ENCODE results near the gene ENO1.

DNA sequence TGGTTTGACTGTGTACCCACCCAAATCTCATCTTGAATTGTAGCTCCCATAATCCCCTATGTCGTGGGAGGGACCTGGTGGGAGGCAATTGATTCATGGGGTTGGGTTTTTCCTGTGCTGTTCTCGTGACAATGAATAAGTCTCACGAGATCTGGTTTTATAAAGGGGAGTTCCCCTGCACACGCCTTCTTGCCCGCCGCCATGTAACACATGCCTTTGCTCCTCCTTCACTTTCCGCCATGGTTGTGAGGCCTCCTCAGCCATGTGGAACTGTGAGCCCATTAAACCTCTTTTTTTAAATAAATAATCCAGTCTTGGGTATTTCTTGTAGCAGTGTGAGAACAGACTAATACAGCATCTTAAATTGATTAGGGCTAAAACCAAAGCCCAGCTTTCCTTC lies 38.5 kb downstream of the ENO1 start:
- no peak for TF ChIP-seq ELF4 (IDR thresholded peaks at IDR 0.05)
- TF ChIP-seq FOXA1 (IDR thresholded peaks at IDR 0.05), result no peak
- TF ChIP-seq ARNT (IDR thresholded peaks at IDR 0.05), result no peak
- TF ChIP-seq ZNF384 (IDR thresholded peaks at IDR 0.05), result no peak
- TF ChIP-seq FOXK2 (IDR thresholded peaks at IDR 0.05), result no peak
- TF ChIP-seq HDGF (IDR thresholded peaks at IDR 0.05; ENCODE audit: borderline replicate concordance), result no peak
- no peak for TF ChIP-seq SUZ12 (IDR thresholded peaks at IDR 0.05)
- TF ChIP-seq BHLHE40 (IDR thresholded peaks at IDR 0.05; ENCODE audit: borderline replicate concordance), result no peak
- TF ChIP-seq FOXM1 (IDR thresholded peaks at IDR 0.05; ENCODE audit: borderline replicate concordance), result no peak
- no peak for TF ChIP-seq NFRKB (IDR thresholded peaks at IDR 0.05)
- TF ChIP-seq LEF1 (IDR thresholded peaks at IDR 0.05; ENCODE audit: borderline replicate concordance), result no peak
- no peak for TF ChIP-seq SP1 (IDR thresholded peaks at IDR 0.05)
- no peak for TF ChIP-seq L3MBTL2 (conservative IDR thresholded peaks at IDR 0.05)
- TF ChIP-seq TARDBP (IDR thresholded peaks at IDR 0.05), result no peak

Data from HEK293T (cell line).